Measurements from ENCODE around the gene MYO6.

MYO6 gene

GRCh38 chr6:75952128-75952527 is 203.1 kb downstream of the MYO6 start:
- Mint-ChIP-seq H3K4me1 (ENCODE audit: low read depth) (no peaks in the 10 kb centered on the region), H3K27ac (no peak overlapping the region), H3K4me3 (no peak overlapping the region), H3K27me3 (peaks cover 13% of the 10 kb centered on the region), H3K9me3 (no peaks in the 10 kb centered on the region), H3K36me3 (ENCODE audit: low read depth) (no peaks in the 10 kb centered on the region)
- no peak for DNase-seq

DNA sequence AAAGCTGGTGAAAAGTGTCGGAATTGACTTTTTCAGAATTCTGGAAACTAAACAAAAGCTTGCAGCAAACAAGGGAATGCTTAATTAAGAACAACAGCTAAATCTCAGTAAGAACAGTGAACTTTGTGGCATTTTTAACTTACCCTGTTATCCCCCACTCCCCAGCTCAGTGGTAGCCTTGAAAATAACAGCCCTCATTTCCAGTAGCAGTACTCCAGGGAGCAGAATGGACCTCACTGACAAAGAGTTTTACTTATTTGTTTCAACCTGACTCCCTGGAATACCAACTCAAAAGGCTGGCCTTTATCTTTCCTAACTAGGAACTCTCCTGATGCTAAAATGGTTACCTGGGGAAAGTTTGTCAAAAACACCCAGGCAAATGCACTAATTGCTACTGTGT is 214.5 kb downstream of the MYO6 start:
- Mint-ChIP-seq H3K36me3 (ENCODE audit: low read depth) (no peaks in the 10 kb centered on the region), H3K27ac (no peak overlapping the region), H3K4me3 (no peak overlapping the region), H3K4me1 (ENCODE audit: low read depth) (no peaks in the 10 kb centered on the region), H3K9me3 (no peaks in the 10 kb centered on the region), H3K27me3 (peaks cover 5% of the 10 kb centered on the region)
- no peak for DNase-seq

DNA sequence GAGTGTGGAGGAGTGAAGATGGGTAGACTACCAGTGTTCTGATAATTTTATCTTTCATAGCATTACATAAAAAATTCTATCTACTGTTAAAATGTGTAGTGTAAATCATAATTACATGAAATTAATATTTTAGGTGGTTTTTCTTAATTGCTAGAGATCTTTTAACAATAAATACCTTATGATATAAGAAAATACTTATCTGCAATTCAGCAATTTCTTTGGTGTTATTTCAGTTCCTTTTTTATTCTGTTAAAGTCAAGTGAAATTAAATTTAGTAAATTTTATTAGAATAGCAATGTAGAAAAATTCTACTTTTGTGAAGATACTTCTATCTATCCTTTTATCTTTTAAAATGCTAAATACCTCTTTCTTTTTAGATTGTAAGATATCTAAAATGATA is 219.1 kb downstream of the MYO6 start:
- Mint-ChIP-seq H3K27ac (no peak overlapping the region), H3K4me1 (ENCODE audit: low read depth) (no peaks in the 10 kb centered on the region), H3K36me3 (ENCODE audit: low read depth) (no peaks in the 10 kb centered on the region), H3K27me3 (no peaks in the 10 kb centered on the region), H3K9me3 (no peaks in the 10 kb centered on the region), H3K4me3 (no peak overlapping the region)
- no peak for DNase-seq
